Measurements from ENCODE around the gene HPS5. TPM values are rescaled to one million over a fixed set of nuclear protein-coding genes. Genes with fewer than 3 reads are reported as not detected.

The HPS5 gene
- total RNA-seq, 1 donor from 2014 or later, result 17.0 TPM

GRCh38 chr11:18294862-18295261, 27.1 kb downstream of the HPS5 start:
- Mint-ChIP-seq H3K36me3 (peaks cover 27% of the 10 kb centered on the region), H3K4me3 (no peak overlapping the region), H3K4me1 (no peaks in the 10 kb centered on the region), H3K9me3 (no peaks in the 10 kb centered on the region), H3K27me3 (ENCODE audit: insufficient read depth, low read depth) (no peaks in the 10 kb centered on the region), H3K27ac (no peak overlapping the region)
- no peak overlapping the region for H2AFZ ChIP-seq (replicated peaks)
- H3K9me3 ChIP-seq (ENCODE audit: low read depth), result no peaks in the 10 kb centered on the region
- no peak for TF ChIP-seq CTCF (IDR thresholded peaks at IDR 0.05)
- no peak for TF ChIP-seq EZH2phosphoT487 (IDR thresholded peaks at IDR 0.05)
- TF ChIP-seq EZH2 (IDR thresholded peaks at IDR 0.05), result no peak
- no peak overlapping the region for H3K4me3 ChIP-seq
- H3K4me1 ChIP-seq, result no peaks in the 10 kb centered on the region
- no peaks in the 10 kb centered on the region for H3F3A ChIP-seq (ENCODE audit: low read depth)
- peaks cover 6% of the 10 kb centered on the region for H3K36me3 ChIP-seq
- no peaks in the 10 kb centered on the region for H3K27me3 ChIP-seq
- no peak overlapping the region for H3K9ac ChIP-seq
- H3K79me2 ChIP-seq (ENCODE audit: low read depth), result no peaks in the 10 kb centered on the region
- H3K4me2 ChIP-seq, result no peak overlapping the region
- no peak overlapping the region for H3K27ac ChIP-seq
- no peaks in the 10 kb centered on the region for H4K20me1 ChIP-seq (ENCODE audit: low read depth)
- no peak for DNase-seq (ENCODE audit: low spot score)

GRCh38 chr11:18288911-18289310, 33.0 kb downstream of the HPS5 start:
- H3K4me1 Mint-ChIP-seq, result peaks cover 4% of the 10 kb centered on the region
- H3K4me2 ChIP-seq, result no peak overlapping the region

GRCh38 chr11:18285841-18286240, 36.1 kb downstream of the HPS5 start:
- no peaks in the 10 kb centered on the region for H3K4me1 ChIP-seq
- H3K27ac Mint-ChIP-seq, result no peak overlapping the region
- no peaks in the 10 kb centered on the region for H3F3A ChIP-seq (ENCODE audit: low read depth)
- H3K36me3 Mint-ChIP-seq, result peaks cover 25% of the 10 kb centered on the region
- no peaks in the 10 kb centered on the region for H3K27me3 ChIP-seq
- no peak overlapping the region for H3K9ac ChIP-seq
- no peak overlapping the region for H2AFZ ChIP-seq (replicated peaks)
- H3K27ac ChIP-seq, result no peak overlapping the region
- no peaks in the 10 kb centered on the region for H3K9me3 ChIP-seq (ENCODE audit: low read depth)
- no peak overlapping the region for H3K4me3 ChIP-seq
- DNase-seq (ENCODE audit: low spot score), result no peak
- no peak overlapping the region for H3K4me3 Mint-ChIP-seq
- no peaks in the 10 kb centered on the region for H4K20me1 ChIP-seq (ENCODE audit: low read depth)
- no peak overlapping the region for H3K4me2 ChIP-seq
- TF ChIP-seq CTCF (IDR thresholded peaks at IDR 0.05) (no peak), EZH2 (IDR thresholded peaks at IDR 0.05) (no peak), EZH2phosphoT487 (IDR thresholded peaks at IDR 0.05) (no peak)
- no peaks in the 10 kb centered on the region for H3K79me2 ChIP-seq (ENCODE audit: low read depth)
- peaks cover 4% of the 10 kb centered on the region for H3K36me3 ChIP-seq
- peaks cover 4% of the 10 kb centered on the region for H3K4me1 Mint-ChIP-seq
- H3K9me3 Mint-ChIP-seq, result no peaks in the 10 kb centered on the region
- H3K27me3 Mint-ChIP-seq (ENCODE audit: insufficient read depth, low read depth), result no peaks in the 10 kb centered on the region

More at GRCh38 chr11:18288911-18289310, 33.0 kb downstream of the HPS5 start:
- Histone ChIP-seq H4K20me1 (ENCODE audit: low read depth) (no peaks in the 10 kb centered on the region), H3K27me3 (no peaks in the 10 kb centered on the region), H3K27ac (no peak overlapping the region), H2AFZ (replicated peaks) (no peak overlapping the region), H3K9me3 (ENCODE audit: low read depth) (no peaks in the 10 kb centered on the region), H3K4me1 (no peaks in the 10 kb centered on the region), H3K36me3 (peaks cover 4% of the 10 kb centered on the region), H3K4me3 (no peak overlapping the region), H3K9ac (no peak overlapping the region), H3K79me2 (ENCODE audit: low read depth) (no peaks in the 10 kb centered on the region), H3F3A (ENCODE audit: low read depth) (no peaks in the 10 kb centered on the region)
- Mint-ChIP-seq H3K9me3 (no peaks in the 10 kb centered on the region), H3K27me3 (ENCODE audit: insufficient read depth, low read depth) (no peaks in the 10 kb centered on the region), H3K4me3 (no peak overlapping the region), H3K27ac (peak overlapping the region; percentile 70), H3K36me3 (peaks cover 18% of the 10 kb centered on the region)
- DNase-seq (ENCODE audit: low spot score), result no peak
- TF ChIP-seq CTCF (IDR thresholded peaks at IDR 0.05), result no peak
- no peak for TF ChIP-seq EZH2 (IDR thresholded peaks at IDR 0.05)
- no peak for TF ChIP-seq EZH2phosphoT487 (IDR thresholded peaks at IDR 0.05)

All from neural progenitor cell (in vitro differentiated cells).